Measurements from ENCODE around the gene LTBP2. TPM values are rescaled to one million over a fixed set of nuclear protein-coding genes. Genes with fewer than 3 reads are reported as not detected.

LTBP2 gene
- polyA plus RNA-seq, 2 of the 4 experiments (the other 2 are of a cell fraction), result 4.9 to 14.4 TPM

- no peak for FAIRE-seq
- POLR2A ChIA-PET, result no interaction called here
- Histone ChIP-seq H3K4me1 (no peaks in the 10 kb centered on the region), H3K4me2 (no peak overlapping the region), H3K27ac (no peak overlapping the region), H3K9me3 (no peaks in the 10 kb centered on the region), H3K4me3 (no peak overlapping the region)
- no peak for TF ChIP-seq REST (IDR thresholded peaks at IDR 0.05)
- no peak for TF ChIP-seq RARB (CRISPR knock-in tag; IDR thresholded peaks at IDR 0.05)
- TF ChIP-seq ATOH8 (CRISPR knock-in tag; IDR thresholded peaks at IDR 0.05; ENCODE audit: low read depth), result no peak
- no peak for TF ChIP-seq MYC (IDR thresholded peaks at IDR 0.05; ENCODE audit: borderline replicate concordance, low read length)
- CTCF ChIA-PET, result interaction anchor here (1.5 to 13.9 kb wide), 4 partner anchors 9 to 20 kb away, joined by 4 to 120 read pairs (median 12); partner anchors contain the start of gene LTBP2
- DNase-seq (ENCODE audit: low read depth in 1 of 2, low spot score in 1 of 2), result no peak
- ATAC-seq, result no peak
- WGBS (ENCODE audit: missing lambda C conversion rate), result 88% methylated on average over 13 of the region's 13 CpGs
Observed at GRCh38 chr14:74592476-74593201, 19.4 kb downstream of the LTBP2 start.

- POLR2A ChIA-PET, result no interaction called here
- no peak overlapping the region for H3K4me2 ChIP-seq
- H3K9me3 ChIP-seq, result no peaks in the 10 kb centered on the region
- FAIRE-seq (no peak), ATAC-seq (no peak), DNase-seq (ENCODE audit: low read depth in 1 of 2, low spot score in 1 of 2) (no peak)
- no peaks in the 10 kb centered on the region for H3K4me1 ChIP-seq
- no peak overlapping the region for H3K4me3 ChIP-seq
- CTCF ChIA-PET, result interaction anchor here (0.9 to 13.9 kb wide), 2 partner anchors 19 to 286 kb away, joined by 3 to 120 read pairs; partner anchors contain the start of gene LTBP2
- WGBS (ENCODE audit: missing lambda C conversion rate), result 70% methylated on average over 5 of the region's 5 CpGs
- no peak overlapping the region for H3K27ac ChIP-seq
- no peak for TF ChIP-seq NPAS2 (CRISPR knock-in tag; IDR thresholded peaks at IDR 0.05; ENCODE audit: borderline replicate concordance)
- TF ChIP-seq FOSB (CRISPR knock-in tag; IDR thresholded peaks at IDR 0.05), result no peak
- TF ChIP-seq HOXA7 (CRISPR knock-in tag; IDR thresholded peaks at IDR 0.05), result no peak
- no peak for TF ChIP-seq SREBF2 (IDR thresholded peaks at IDR 0.05)
- TF ChIP-seq ZNF302 (CRISPR knock-in tag; IDR thresholded peaks at IDR 0.05), result no peak
- TF ChIP-seq HOXB5 (CRISPR knock-in tag; IDR thresholded peaks at IDR 0.05), result no peak
Observed at GRCh38 chr14:74591899-74592298, 20.1 kb downstream of the LTBP2 start.

- ATAC-seq, result no peak
- no peak for TF ChIP-seq TP53 (CRISPR knock-in tag; IDR thresholded peaks at IDR 0.05)
- no peak for TF ChIP-seq FOSL2 (IDR thresholded peaks at IDR 0.05)
- TF ChIP-seq FOSL2 (CRISPR knock-in tag; IDR thresholded peaks at IDR 0.05), result no peak
- no peak for TF ChIP-seq ZSCAN20 (CRISPR knock-in tag; IDR thresholded peaks at IDR 0.05)
- no peak for TF ChIP-seq EHMT2 (IDR thresholded peaks at IDR 0.05; ENCODE audit: low read depth)
- no peak for TF ChIP-seq PBX3 (IDR thresholded peaks at IDR 0.05)
- no peak for TF ChIP-seq ZFP36 (IDR thresholded peaks at IDR 0.05; ENCODE audit: borderline replicate concordance, partially characterized antibody)
- no peak for TF ChIP-seq KDM1A (IDR thresholded peaks at IDR 0.05; ENCODE audit: low read depth)
- no peak for TF ChIP-seq HES2 (IDR thresholded peaks at IDR 0.05)
- no peak for TF ChIP-seq RAD21 (conservative IDR thresholded peaks at IDR 0.05 in 1 of 2, IDR thresholded peaks at IDR 0.05 in 1 of 2)
- no peak for TF ChIP-seq JUNB (IDR thresholded peaks at IDR 0.05)
- TF ChIP-seq MYC (IDR thresholded peaks at IDR 0.05; ENCODE audit: borderline replicate concordance, low read length), result no peak
- no peak for TF ChIP-seq POLR2AphosphoS2 (conservative IDR thresholded peaks at IDR 0.05; ENCODE audit: low read length)
- TF ChIP-seq MAZ (IDR thresholded peaks at IDR 0.05; ENCODE audit: borderline replicate concordance, low read depth, low read length), result no peak
- no peak for TF ChIP-seq JUN (IDR thresholded peaks at IDR 0.05)
- no peak for TF ChIP-seq CTCF (IDR thresholded peaks at IDR 0.05)
- H3K4me3 ChIP-seq, result no peak overlapping the region
- no peaks in the 10 kb centered on the region for H3K9me3 ChIP-seq
- H3K4me1 ChIP-seq, result no peaks in the 10 kb centered on the region
- no peak for DNase-seq (ENCODE audit: low read depth in 1 of 2, low spot score in 1 of 2)
- WGBS (ENCODE audit: missing lambda C conversion rate), result 86% methylated on average over 6 of the region's 6 CpGs
- H3K4me2 ChIP-seq, result no peak overlapping the region
- CTCF ChIA-PET, result interaction anchor here (0.9 to 13.9 kb wide), 2 partner anchors 20 to 287 kb away, joined by 3 to 120 read pairs; partner anchors contain the start of gene LTBP2
- FAIRE-seq, result no peak
- no peak overlapping the region for H3K27ac ChIP-seq
- POLR2A ChIA-PET, result no interaction called here
Observed at GRCh38 chr14:74591394-74591793, 20.6 kb downstream of the LTBP2 start.
